ENCODE data around the gene UBE4B. TPM values are rescaled to one million over a fixed set of nuclear protein-coding genes. Genes with fewer than 3 reads are reported as not detected.

The UBE4B gene
- total RNA-seq, 1 experiment from 2014 or later = 44.7 TPM

DNA sequence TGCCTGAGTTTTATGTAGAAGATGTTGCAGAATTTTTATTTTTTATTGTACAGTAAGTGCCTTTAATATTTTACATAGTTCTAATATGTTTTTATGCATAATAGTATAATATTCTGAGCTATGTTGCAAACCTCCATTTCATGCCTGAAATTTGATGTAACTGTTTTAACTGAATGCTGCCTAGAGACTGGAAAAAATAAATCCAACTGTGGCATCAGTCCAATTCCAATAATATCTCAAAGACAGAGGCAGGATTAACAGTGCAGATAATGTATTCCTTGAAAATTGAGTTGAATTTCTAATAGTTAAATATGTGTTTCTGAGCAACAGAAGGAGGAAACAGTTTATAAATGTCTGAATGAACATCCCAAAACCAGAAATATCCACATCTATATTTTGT is 116.5 kb downstream of the UBE4B start:
- no TSS peak for BruUV-seq (replicated peaks)
- Histone ChIP-seq H3K9me2 (ENCODE audit: insufficient read depth) (no peaks in the 10 kb centered on the region), H3K79me2 (ENCODE audit: insufficient read depth, low read length) (no peaks in the 10 kb centered on the region), H3K9ac (ENCODE audit: low read length) (no peak overlapping the region), H3K9me3 (ENCODE audit: control insufficient read depth in 1 of 2, insufficient read depth in 1 of 2, low read depth in 1 of 2, low read length in 2 of 2) (no peaks in the 10 kb centered on the region), H3K4me3 (replicated peaks in 1 of 2; ENCODE audit: low read depth in 1 of 2, low read length in 2 of 2) (no peak overlapping the region), H3K4me2 (ENCODE audit: low read length) (no peak overlapping the region), H3K4me1 (ENCODE audit: control insufficient read depth in 1 of 2, insufficient read depth in 2 of 2, low read length in 2 of 2) (no peaks in the 10 kb centered on the region), H3K36me3 (ENCODE audit: control insufficient read depth in 1 of 2, insufficient read depth in 2 of 2, low read length in 2 of 2) (peaks cover 0 to 2% of the 10 kb centered on the region in 2 experiments; a peak in 1 of 4 replicates), H4K20me1 (ENCODE audit: insufficient read depth) (no peaks in the 10 kb centered on the region), H2AFZ (ENCODE audit: low read depth, low read length, poor library complexity, severe bottlenecking) (no peak overlapping the region), H3K27ac (ENCODE audit: low read depth, low read length) (no peak overlapping the region), H3K27me3 (ENCODE audit: insufficient read depth, low read length) (no peaks in the 10 kb centered on the region)
- TF ChIP-seq EZH2 (IDR thresholded peaks at IDR 0.05) (no peak), SP1 (IDR thresholded peaks at IDR 0.05; ENCODE audit: low read depth) (no peak), TCF7L2 (IDR thresholded peaks at IDR 0.05; ENCODE audit: borderline replicate concordance, extremely low read depth, insufficient read depth, insufficient read length) (no peak), POLR2A (IDR thresholded peaks at IDR 0.05; ENCODE audit: borderline replicate concordance, extremely low read depth, insufficient read depth, insufficient read length) (no peak), EZH2phosphoT487 (IDR thresholded peaks at IDR 0.05; ENCODE audit: borderline replicate concordance) (no peak), EGR1 (IDR thresholded peaks at IDR 0.05; ENCODE audit: low read depth) (no peak), JUND (IDR thresholded peaks at IDR 0.05) (no peak), SRF (IDR thresholded peaks at IDR 0.05; ENCODE audit: low read depth) (no peak), SIN3A (IDR thresholded peaks at IDR 0.05; ENCODE audit: low read depth) (no peak), ZNF274 (IDR thresholded peaks at IDR 0.05; ENCODE audit: low read depth, low read length) (no peak), ELF1 (IDR thresholded peaks at IDR 0.05; ENCODE audit: borderline replicate concordance, low read depth) (no peak), RAD21 (IDR thresholded peaks at IDR 0.05; ENCODE audit: low read depth) (no peak), ZFX (IDR thresholded peaks at IDR 0.05) (no peak), CBX3 (IDR thresholded peaks at IDR 0.05; ENCODE audit: low read depth) (no peak)
- TF ChIP-seq, protein P1, sequence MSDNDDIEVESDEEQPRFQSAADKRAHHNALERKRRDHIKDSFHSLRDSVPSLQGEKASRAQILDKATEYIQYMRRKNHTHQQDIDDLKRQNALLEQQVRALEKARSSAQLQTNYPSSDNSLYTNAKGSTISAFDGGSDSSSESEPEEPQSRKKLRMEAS (IDR thresholded peaks at IDR 0.05) = no peak
- TF ChIP-seq, protein P2, sequence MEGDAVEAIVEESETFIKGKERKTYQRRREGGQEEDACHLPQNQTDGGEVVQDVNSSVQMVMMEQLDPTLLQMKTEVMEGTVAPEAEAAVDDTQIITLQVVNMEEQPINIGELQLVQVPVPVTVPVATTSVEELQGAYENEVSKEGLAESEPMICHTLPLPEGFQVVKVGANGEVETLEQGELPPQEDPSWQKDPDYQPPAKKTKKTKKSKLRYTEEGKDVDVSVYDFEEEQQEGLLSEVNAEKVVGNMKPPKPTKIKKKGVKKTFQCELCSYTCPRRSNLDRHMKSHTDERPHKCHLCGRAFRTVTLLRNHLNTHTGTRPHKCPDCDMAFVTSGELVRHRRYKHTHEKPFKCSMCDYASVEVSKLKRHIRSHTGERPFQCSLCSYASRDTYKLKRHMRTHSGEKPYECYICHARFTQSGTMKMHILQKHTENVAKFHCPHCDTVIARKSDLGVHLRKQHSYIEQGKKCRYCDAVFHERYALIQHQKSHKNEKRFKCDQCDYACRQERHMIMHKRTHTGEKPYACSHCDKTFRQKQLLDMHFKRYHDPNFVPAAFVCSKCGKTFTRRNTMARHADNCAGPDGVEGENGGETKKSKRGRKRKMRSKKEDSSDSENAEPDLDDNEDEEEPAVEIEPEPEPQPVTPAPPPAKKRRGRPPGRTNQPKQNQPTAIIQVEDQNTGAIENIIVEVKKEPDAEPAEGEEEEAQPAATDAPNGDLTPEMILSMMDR (IDR thresholded peaks at IDR 0.05 in 2 of 3, conservative IDR thresholded peaks at IDR 0.05 in 1 of 3; ENCODE audit: borderline replicate concordance in 1 of 3, insufficient read depth in 1 of 3, low read depth in 2 of 3, low read length in 2 of 3) = no peak
- TF ChIP-seq, protein P3, sequence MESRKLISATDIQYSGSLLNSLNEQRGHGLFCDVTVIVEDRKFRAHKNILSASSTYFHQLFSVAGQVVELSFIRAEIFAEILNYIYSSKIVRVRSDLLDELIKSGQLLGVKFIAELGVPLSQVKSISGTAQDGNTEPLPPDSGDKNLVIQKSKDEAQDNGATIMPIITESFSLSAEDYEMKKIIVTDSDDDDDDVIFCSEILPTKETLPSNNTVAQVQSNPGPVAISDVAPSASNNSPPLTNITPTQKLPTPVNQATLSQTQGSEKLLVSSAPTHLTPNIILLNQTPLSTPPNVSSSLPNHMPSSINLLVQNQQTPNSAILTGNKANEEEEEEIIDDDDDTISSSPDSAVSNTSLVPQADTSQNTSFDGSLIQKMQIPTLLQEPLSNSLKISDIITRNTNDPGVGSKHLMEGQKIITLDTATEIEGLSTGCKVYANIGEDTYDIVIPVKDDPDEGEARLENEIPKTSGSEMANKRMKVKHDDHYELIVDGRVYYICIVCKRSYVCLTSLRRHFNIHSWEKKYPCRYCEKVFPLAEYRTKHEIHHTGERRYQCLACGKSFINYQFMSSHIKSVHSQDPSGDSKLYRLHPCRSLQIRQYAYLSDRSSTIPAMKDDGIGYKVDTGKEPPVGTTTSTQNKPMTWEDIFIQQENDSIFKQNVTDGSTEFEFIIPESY (IDR thresholded peaks at IDR 0.05; ENCODE audit: extremely low read depth, insufficient replicate concordance, low read length) = no peak
- RAD21 ChIA-PET (ENCODE audit: low non-redundant PET in 1 of 2, low total read pairs in 2 of 2, uncharacterized antibody in 2 of 2, unreplicated experiment in 2 of 2) = interaction anchor here in 1 of 2 experiments (0.6 kb wide), 1 partner anchor 234 kb away, joined by 4 read pairs; no protein-coding TSS in a partner anchor
- no peak for DNase-seq (ENCODE audit: low read depth, low spot score)
- no peak for ATAC-seq
- CTCF ChIA-PET = no interaction called here
- intact Hi-C loops (cut with micrococcal nuclease) = no loop called here
- POLR2A ChIA-PET = no interaction called here
